ENCODE measurements around the gene ATOSB. TPM values are rescaled to one million over a fixed set of nuclear protein-coding genes. Genes with fewer than 3 reads are reported as not detected.

ATOSB gene
- total RNA-seq, 2 donors from 2014 or later: 8.3 to 11.3 TPM

DNA sequence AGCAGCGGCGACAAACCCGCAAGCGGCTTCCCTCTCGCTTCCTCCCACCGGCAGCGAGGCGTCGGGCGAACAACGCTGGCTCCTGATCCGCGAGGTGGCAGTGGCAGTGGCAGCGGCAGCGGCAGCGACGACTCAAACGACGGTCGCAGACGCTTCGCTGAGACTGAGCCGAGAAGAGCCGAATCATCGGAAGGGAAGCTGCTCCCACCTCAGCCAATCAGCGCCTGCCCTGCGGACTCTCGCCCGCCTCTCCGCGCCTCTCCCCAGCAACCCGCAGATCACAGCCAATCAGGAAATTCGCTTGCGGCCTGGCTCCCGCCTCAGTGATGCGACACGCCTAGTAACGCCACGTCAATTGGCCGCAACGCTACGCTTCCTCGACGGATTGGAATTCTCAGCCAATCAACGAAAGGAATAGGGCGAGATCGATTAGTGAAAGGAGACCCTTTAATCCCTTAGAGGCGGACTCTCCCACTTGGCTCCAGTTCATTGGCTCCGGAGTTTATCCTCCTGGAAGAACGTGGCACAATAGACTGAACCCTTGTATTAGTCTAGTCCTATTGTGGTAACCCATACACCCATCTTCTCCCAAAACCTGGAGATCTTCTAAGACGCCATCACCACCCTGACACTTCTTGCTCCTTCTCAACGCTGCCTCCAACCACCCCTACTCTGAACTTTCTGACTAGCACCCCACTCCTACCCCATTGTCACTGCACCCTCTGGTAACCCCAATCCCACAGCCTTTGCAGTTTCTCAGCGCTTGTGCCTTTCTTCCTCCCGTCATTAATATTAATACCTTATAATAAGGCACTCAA is 43.0 kb downstream of the ATOSB start, which contains the start of gene VCP:
TSS of gene VCP (minus strand) at position 165 of the 818 bp plus-strand sequence. CDS start 272 bp downstream, outside the sequence.
- Mint-ChIP-seq H3K4me1 (ENCODE audit: low read depth) (peaks cover 76% of the 10 kb centered on the region), H3K9me3 (no peaks in the 10 kb centered on the region)
- peak; percentile 95 to 98 for DNase-seq

DNA sequence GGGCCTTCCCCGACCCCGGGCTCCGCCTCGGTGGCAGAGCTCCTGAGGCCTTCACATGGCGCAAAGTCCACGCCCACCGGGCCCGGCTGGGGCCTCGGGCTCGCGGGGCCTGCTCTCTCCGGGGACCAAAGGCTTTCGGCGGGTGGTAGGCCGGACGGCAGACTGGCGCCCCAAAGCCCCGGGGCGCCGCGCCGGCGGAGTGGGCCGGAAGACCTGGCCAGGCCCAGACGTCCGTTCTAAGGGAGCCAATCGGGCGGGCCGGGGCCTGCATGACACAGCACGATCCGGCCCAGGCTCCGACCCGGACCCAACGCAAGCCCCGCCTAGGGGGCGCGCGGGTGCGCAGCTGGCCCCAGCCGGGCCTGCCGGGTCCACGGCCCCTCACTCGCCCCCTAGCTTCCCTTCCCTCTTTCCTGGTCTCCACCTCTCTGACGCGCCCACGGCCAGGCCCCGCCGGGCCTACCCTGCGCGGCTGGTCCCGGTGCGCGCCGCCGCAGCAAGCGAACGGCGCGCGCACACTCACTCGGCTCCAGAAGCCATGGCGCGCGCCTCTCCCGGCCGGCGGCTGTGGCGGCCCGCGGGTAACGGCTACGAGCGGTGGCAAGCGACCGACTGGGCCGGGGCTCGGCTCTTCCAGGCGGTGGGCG is 43.7 kb downstream of the ATOSB start:
- Mint-ChIP-seq H3K27ac (peak overlapping the region; percentile 99), H3K36me3 (ENCODE audit: insufficient read depth in 2 of 2) (peaks cover 9 to 43% of the 10 kb centered on the region in 2 donors), H3K9me3 (no peaks in the 10 kb centered on the region), H3K27me3 (ENCODE audit: low read depth) (no peaks in the 10 kb centered on the region), H3K4me3 (peak overlapping the region; percentile 90 to 91), H3K4me1 (ENCODE audit: low read depth) (peaks cover 76% of the 10 kb centered on the region)
- peak; percentile 87 for DNase-seq
- ATAC-seq (replicated peaks in 1 of 2): peak; percentile 74 to 77

More for the DNA sequence above, 43.0 kb downstream of the ATOSB start, which contains the start of gene VCP:
- no peaks in the 10 kb centered on the region for H3K27me3 Mint-ChIP-seq (ENCODE audit: low read depth)
- ATAC-seq (replicated peaks in 1 of 2): peak; percentile 87 to 89
- peak within 1 kb of the TSS; percentile 99 for H3K27ac Mint-ChIP-seq
- peaks cover 6 to 39% of the 10 kb centered on the region in 2 donors for H3K36me3 Mint-ChIP-seq (ENCODE audit: insufficient read depth in 2 of 2)
- peak within 1 kb of the TSS; percentile 90 to 91 for H3K4me3 Mint-ChIP-seq

DNA sequence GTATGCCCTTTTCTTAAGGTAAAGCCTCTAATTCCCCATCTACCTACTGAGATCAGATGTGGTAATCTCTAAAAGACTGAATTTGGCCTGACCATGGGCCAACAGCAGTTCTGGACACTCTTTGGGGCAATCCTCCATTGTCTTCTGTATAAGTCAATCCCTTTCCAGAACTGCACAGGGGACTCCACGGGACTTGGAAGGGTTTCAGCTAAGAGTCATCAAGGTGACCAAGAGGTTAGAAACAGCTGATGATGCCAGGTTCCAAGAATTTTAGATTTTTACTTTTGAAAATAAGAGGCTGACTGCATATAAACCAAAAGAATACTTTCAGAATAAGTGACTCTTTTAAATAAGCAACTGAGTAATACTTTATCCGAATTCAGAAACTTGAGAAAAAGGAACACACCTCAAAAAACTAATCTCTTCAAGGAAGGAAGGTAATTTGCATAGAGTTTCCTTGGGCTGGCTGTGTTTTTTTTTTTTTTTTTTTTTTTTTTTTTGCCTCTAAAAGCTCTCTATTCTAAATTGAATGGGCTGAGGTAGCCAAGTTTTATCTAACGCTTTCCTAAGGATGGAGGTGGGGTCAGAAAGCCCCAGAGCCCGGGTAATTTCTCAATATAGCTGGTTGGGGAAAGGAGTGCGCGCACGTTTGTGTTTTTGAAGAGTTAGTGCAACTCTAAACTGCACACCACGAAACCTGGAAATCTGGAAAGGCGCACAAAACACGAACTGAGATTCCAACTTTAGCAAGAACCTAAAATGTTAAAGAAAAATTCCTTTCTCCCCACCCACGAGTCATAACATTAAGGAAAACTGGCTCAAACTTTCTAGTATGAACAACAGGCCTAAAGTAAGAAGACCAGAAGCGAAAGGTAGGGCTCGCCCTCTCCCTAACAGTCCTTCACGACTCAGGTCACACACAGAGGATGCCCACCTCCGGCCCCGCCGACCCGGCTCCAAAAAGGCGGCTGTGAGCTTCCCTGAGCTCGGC is 44.5 kb downstream of the ATOSB start:
- no peak for ATAC-seq (replicated peaks in 1 of 2)
- DNase-seq: peak; percentile 10 to 13
- Mint-ChIP-seq H3K4me3 (peak overlapping the region; percentile 90 to 91), H3K27me3 (ENCODE audit: low read depth) (no peaks in the 10 kb centered on the region), H3K36me3 (ENCODE audit: insufficient read depth in 2 of 2) (peaks cover 13 to 47% of the 10 kb centered on the region in 2 donors), H3K9me3 (no peaks in the 10 kb centered on the region), H3K27ac (peak overlapping the region; percentile 99), H3K4me1 (ENCODE audit: low read depth) (peaks cover 77% of the 10 kb centered on the region)

DNA sequence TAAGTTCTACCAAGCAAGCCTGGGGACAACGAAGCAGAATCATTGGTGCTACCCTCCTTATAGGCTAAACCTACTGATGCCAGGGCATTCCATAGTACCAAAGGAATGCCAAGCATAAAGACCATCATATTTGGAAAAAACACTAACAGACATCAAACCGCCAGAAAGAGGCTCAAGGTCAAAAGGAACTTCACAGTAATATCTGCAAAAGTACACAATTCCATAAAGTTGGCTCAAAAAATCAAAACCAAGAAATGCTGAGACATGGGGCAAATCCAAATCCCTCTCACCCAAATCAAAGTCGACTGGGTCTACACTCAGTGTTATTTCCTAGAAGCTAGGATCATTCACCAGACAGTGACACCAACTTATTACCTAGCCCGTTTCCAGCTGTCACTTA is 46.6 kb downstream of the ATOSB start:
- Mint-ChIP-seq H3K27ac (peak overlapping the region; percentile 43), H3K4me3 (peak overlapping the region; percentile 36 to 90), H3K9me3 (no peaks in the 10 kb centered on the region), H3K36me3 (ENCODE audit: insufficient read depth in 2 of 2) (peaks cover 23 to 48% of the 10 kb centered on the region in 2 donors), H3K27me3 (ENCODE audit: low read depth) (no peaks in the 10 kb centered on the region), H3K4me1 (ENCODE audit: low read depth) (peaks cover 65% of the 10 kb centered on the region)
- DNase-seq (no peak), ATAC-seq (replicated peaks in 1 of 2) (no peak)

DNA sequence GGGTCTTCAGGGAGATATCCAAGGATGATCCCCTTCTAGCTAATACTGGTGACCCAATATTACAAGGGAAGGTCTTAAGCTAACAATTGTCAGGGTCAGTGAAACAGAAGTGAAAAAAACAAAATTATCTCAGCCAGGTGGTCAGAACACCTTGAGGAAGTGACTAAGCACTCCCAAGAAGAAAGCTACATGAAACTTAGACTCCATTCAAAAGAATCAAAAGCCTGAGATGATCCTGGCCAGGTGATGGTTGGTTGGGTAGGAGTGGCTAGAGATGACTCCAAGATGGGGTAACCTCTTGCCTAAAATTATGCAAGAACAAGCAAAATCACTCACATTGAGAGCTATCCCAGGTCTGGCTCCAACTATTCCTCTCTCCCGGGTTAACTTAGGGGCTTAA is 48.6 kb downstream of the ATOSB start:
- ATAC-seq (replicated peaks in 1 of 2): no peak
- H3K4me3 Mint-ChIP-seq: no peak overlapping the region
- H3K36me3 Mint-ChIP-seq (ENCODE audit: insufficient read depth in 2 of 2): peaks cover 26 to 54% of the 10 kb centered on the region in 2 donors
- DNase-seq: no peak
- H3K4me1 Mint-ChIP-seq (ENCODE audit: low read depth): peaks cover 50% of the 10 kb centered on the region
- peak overlapping the region; percentile 60 for H3K27ac Mint-ChIP-seq
- H3K27me3 Mint-ChIP-seq (ENCODE audit: low read depth): no peaks in the 10 kb centered on the region
- no peaks in the 10 kb centered on the region for H3K9me3 Mint-ChIP-seq

DNA sequence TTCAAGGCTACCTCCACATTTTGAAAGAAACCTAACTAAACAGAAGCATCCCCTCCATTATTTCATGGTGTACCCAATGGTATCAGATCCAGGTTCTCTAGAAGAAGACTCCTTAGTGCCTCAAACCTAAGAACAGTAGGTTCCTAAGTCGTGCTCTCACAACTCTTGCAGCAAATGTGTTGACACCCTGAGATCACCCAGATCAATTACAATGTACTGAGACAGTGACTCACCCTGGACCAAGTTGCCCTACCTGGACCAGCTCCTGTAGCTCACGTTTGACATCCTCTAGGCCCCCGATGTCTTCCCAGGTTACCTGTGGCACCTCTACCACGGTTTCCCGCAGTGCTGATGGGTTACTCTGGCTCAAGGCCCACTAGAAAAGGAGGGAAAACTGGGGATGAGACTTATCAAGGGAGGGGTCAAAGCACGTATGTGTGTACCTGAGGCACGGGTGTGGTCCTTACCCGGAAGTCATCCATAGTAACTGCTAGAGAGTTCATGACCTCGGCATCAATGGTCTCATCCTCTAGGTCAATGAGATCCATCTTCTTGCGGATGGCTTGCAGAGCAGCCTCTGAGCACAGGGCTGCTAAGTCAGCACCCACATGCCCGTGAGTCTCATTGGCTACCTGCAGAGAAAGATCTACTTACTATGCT is 55.0 kb downstream of the ATOSB start:
- Mint-ChIP-seq H3K4me3 (no peak overlapping the region), H3K36me3 (ENCODE audit: insufficient read depth in 2 of 2) (peaks cover 38 to 63% of the 10 kb centered on the region in 2 donors), H3K4me1 (ENCODE audit: low read depth) (no peaks in the 10 kb centered on the region), H3K9me3 (no peaks in the 10 kb centered on the region), H3K27ac (no peak overlapping the region), H3K27me3 (ENCODE audit: low read depth) (no peaks in the 10 kb centered on the region)
- ATAC-seq (replicated peaks in 1 of 2) (no peak), DNase-seq (no peak)

DNA sequence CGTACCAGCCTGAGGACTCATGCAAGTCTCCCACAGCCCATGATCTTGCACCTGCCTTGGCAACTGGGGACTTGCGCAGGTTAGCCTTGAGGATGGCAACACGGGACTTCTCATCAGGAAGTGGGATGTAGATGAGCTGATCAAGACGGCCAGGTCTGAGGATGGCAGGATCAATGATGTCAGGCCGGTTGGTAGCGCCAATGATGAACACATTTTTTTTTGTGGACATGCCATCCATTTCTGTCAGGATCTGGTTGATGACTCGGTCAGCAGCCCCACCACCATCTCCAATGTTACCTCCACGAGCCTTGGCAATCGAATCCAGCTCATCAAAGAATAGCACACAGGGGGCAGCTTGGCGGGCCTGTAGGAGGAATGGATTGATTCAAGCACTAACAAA is 56.2 kb downstream of the ATOSB start:
- H3K27ac Mint-ChIP-seq: no peak overlapping the region
- H3K4me1 Mint-ChIP-seq (ENCODE audit: low read depth): no peaks in the 10 kb centered on the region
- H3K36me3 Mint-ChIP-seq (ENCODE audit: insufficient read depth in 2 of 2): peaks cover 30 to 58% of the 10 kb centered on the region in 2 donors
- DNase-seq: no peak
- H3K9me3 Mint-ChIP-seq: no peaks in the 10 kb centered on the region
- no peak overlapping the region for H3K4me3 Mint-ChIP-seq
- H3K27me3 Mint-ChIP-seq (ENCODE audit: low read depth): no peaks in the 10 kb centered on the region
- ATAC-seq (replicated peaks in 1 of 2): no peak

DNA sequence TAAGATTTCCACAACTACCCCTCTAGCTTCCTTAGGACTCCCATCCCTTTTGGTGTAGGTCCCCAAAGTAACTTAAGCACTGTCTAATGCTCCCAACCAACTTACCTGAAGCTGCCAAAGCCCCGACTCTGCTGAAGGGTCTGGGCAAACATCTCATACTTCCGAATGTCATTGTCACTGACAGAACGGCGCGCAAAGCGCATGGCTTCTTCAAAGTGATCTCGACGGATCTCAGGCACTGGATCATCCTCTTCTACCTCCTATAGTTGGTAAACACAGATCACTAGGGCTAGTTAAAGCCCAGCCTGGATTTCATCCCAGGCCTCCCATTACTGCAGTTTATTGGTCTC is 58.4 kb downstream of the ATOSB start:
- Mint-ChIP-seq H3K27ac (peak overlapping the region; percentile 47), H3K4me1 (ENCODE audit: low read depth) (no peaks in the 10 kb centered on the region), H3K9me3 (no peaks in the 10 kb centered on the region), H3K27me3 (ENCODE audit: low read depth) (no peaks in the 10 kb centered on the region), H3K36me3 (ENCODE audit: insufficient read depth in 2 of 2) (peaks cover 27 to 51% of the 10 kb centered on the region in 2 donors), H3K4me3 (no peak overlapping the region)
- no peak for DNase-seq
- ATAC-seq (replicated peaks in 1 of 2): peak in 1 of 2 donors; percentile 10

DNA sequence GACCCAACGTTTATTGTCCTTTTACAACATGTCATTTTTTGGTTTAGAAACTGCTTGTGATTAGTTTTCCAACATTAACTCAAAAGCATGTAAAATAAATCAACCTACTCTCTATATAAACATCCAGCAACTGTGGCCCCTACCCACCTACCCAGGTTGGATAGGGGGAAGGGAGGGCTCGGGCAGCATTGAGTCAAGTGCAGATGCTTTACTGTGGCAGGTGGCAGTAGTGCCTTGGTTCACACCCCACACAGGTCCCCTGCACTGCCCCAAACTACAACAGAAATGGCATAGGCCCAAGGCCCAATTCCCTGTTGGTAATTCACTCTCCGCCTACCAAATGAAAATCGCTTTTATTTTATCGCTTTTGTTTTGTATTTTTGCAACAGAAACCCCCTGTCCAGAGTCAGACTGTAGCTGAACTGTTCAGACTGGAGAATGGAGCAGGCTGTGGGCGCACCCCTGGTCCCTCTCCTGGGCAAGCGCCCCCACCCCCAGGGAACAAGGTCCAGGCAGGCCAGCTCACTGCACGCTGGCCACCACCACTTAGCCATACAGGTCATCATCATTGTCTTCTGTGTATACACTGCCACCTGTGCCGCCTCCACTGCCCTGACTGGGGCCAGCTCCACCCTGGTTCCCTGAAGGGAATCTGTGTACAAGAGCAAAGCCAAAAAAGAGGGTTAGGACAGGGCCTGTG is 58.9 kb downstream of the ATOSB start:
- ATAC-seq (replicated peaks in 1 of 2) (peak; percentile 21 to 26), DNase-seq (no peak)
- H3K27ac Mint-ChIP-seq: peak overlapping the region; percentile 47
- H3K4me1 Mint-ChIP-seq (ENCODE audit: low read depth): no peaks in the 10 kb centered on the region
- H3K27me3 Mint-ChIP-seq (ENCODE audit: low read depth): no peaks in the 10 kb centered on the region
- H3K36me3 Mint-ChIP-seq (ENCODE audit: insufficient read depth in 2 of 2): peaks cover 27 to 47% of the 10 kb centered on the region in 2 donors
- no peak overlapping the region for H3K4me3 Mint-ChIP-seq
- no peaks in the 10 kb centered on the region for H3K9me3 Mint-ChIP-seq

DNA sequence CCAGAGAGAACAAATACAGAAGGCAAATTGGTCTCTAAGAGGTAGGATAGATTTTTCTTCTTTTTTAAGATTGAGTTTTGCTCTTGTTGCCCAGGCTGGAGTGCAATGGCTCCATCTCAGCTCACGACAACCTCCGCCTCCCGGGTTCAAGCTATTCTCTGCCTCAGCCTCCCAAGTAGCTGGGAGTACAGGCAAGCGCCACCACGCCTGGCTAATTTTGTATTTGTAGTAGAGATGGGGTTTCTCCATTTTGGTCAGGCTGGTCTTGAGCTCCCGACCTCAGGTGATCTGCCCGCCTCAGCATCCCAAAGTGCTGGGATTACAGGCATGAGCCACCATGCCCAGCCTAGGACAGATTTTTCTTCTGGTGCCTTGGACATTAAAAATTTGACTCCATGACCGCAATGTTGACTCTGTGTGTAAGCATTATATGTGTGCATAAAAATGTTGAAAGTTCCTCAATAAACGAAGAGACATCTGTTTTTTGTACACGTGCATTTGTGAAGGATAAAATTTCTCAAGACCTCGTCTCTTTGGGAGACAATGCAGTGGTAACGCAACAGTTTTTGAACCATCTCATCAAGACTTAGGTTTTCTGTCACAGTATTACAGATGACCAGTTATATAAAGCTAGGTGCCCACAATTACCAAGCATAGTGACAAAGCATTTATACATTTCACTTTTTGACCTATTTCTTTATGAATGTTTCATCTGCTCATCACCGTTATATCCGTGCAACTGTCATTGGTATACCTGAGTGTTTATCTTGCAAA is 60.6 kb downstream of the ATOSB start:
- H3K36me3 Mint-ChIP-seq (ENCODE audit: insufficient read depth in 2 of 2): peaks cover 22 to 42% of the 10 kb centered on the region in 2 donors
- H3K27me3 Mint-ChIP-seq (ENCODE audit: low read depth): no peaks in the 10 kb centered on the region
- H3K27ac Mint-ChIP-seq: peak overlapping the region; percentile 29
- no peak for DNase-seq
- ATAC-seq (replicated peaks in 1 of 2): no peak
- peaks cover 5% of the 10 kb centered on the region for H3K4me1 Mint-ChIP-seq (ENCODE audit: low read depth)
- H3K4me3 Mint-ChIP-seq: no peak overlapping the region
- no peaks in the 10 kb centered on the region for H3K9me3 Mint-ChIP-seq

DNA sequence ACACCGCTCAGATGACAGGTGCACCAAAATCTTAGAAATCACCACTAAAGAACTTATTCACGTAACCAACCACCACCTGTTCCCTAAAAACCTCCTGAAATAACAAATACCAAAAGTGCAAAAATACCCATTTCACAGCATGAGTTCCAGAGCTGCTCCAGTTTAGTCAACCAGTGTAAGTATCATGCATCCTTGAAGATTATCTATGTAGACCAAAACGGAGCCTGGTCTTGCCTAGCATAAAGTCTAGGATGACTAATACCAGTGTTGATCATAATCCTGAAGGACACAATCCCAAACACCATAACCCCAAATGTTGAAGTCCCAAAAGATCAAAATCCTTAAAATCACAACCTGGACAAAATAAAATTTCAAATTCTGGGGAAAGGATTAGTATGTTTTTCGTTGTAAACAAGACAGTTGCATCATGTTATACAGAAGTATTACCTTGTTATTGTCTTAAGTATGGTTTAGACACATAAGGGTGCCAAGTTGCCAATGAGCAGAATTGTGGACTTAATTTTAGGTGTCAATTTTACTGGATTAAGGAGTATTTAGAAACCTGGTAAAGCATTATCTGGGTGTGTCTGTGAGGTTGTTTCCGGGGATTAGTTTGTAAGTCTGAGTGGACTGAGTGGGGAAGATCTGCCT is 61.4 kb downstream of the ATOSB start:
- Mint-ChIP-seq H3K36me3 (ENCODE audit: insufficient read depth in 2 of 2) (peaks cover 19 to 35% of the 10 kb centered on the region in 2 donors), H3K4me1 (ENCODE audit: low read depth) (peaks cover 5% of the 10 kb centered on the region), H3K9me3 (no peaks in the 10 kb centered on the region), H3K4me3 (no peak overlapping the region), H3K27me3 (ENCODE audit: low read depth) (no peaks in the 10 kb centered on the region), H3K27ac (peak overlapping the region; percentile 29)
- ATAC-seq (replicated peaks in 1 of 2): no peak
- DNase-seq: no peak
